Brain microvascular endothelial cell (primary cell): ENCODE measurements around the gene TRIM32.

Experiments used
- DNase-seq: peaks from one replicate; pipeline ENCODE4 v3.0.0-alpha.2; 2020
- H3K27ac ChIP-seq: fragments of 250-450 bp; sonication (Bioruptor Pico); 2 replicates; pipeline ENCODE4 v1.5.1; 2020; ENCODE audit warnings: mild to moderate bottlenecking, moderate library complexity
- H3K27me3 ChIP-seq: fragments of 250-450 bp; sonication (Bioruptor Pico); replicated peaks from 2 replicates; pipeline ENCODE4 v1.5.1; 2020; ENCODE audit warnings: mild to moderate bottlenecking
- H3K36me3 ChIP-seq: fragments of 250-450 bp; sonication (Bioruptor Pico); replicated peaks from 2 replicates; pipeline ENCODE4 v1.5.1; 2020; ENCODE audit warnings: mild to moderate bottlenecking
- H3K4me3 ChIP-seq: 2 replicates; pipeline ENCODE4 v1.5.1; 2011; ENCODE audit warnings: low read depth, mild to moderate bottlenecking, control low read depth, low read length, moderate library complexity
- in situ Hi-C: cut with HindIII; loops from 2 replicates; pipeline ENCODE4 v1.10.0; 2017; ENCODE audit warnings: low sequenced_read_pairs, low pct_ligation_motif_present
- TF ChIP-seq, protein P1 (sequence below): IDR thresholded peaks from 2 replicates; pipeline ENCODE4 v1.5.1; 2011; ENCODE audit warnings: low read depth, mild to moderate bottlenecking, moderate library complexity, low read length, control low read depth, inconsistent platforms; ENCODE audit errors: missing control alignments

TRIM32 gene

DNA sequence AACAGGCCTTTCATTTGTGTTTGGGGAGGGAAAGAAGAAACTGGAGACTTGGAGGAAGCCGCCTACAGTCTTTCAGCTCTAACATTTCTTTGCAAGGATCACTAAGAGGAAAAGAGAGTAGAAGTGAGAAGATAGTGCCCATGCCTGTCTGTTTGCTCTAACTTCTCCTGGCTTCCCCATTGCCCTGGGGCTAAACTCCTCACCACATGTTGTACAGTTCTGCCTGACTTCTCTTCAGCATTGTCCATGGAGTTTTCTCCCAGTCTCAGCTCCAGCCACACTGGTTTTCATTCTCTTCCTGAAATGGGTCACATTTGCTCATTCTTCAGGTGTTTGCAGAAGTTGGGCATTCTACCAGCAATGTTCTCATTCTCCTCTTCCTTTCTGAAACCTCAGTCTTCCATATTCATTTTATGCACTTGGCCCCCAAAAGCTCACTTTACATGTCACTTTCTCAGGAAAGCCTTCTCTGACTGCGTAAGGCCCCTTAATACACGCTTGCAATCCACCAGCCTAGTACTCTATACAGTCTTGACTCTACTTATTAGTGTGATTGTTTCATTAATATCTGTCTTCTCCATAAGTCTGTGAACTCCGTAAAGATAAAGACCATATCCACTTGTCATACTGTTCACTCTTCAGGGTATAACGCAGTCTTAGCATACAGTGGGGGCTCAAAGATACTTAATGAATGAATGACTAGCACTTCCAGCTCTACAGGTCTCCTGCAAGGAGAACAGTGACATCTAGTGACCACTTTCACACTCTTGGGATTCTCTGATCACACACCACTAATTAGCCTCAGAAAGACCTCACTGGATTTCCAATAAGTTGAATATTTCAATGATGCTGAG, 40.2 kb upstream of the TRIM32 start:
- Histone ChIP-seq H3K27ac (no peak overlapping the region), H3K36me3 (no peaks in the 10 kb centered on the region), H3K4me3 (no peak overlapping the region), H3K27me3 (no peaks in the 10 kb centered on the region)
- in situ Hi-C loops: no loop called here
- DNase-seq: peak; percentile 42
- TF ChIP-seq, protein P1, sequence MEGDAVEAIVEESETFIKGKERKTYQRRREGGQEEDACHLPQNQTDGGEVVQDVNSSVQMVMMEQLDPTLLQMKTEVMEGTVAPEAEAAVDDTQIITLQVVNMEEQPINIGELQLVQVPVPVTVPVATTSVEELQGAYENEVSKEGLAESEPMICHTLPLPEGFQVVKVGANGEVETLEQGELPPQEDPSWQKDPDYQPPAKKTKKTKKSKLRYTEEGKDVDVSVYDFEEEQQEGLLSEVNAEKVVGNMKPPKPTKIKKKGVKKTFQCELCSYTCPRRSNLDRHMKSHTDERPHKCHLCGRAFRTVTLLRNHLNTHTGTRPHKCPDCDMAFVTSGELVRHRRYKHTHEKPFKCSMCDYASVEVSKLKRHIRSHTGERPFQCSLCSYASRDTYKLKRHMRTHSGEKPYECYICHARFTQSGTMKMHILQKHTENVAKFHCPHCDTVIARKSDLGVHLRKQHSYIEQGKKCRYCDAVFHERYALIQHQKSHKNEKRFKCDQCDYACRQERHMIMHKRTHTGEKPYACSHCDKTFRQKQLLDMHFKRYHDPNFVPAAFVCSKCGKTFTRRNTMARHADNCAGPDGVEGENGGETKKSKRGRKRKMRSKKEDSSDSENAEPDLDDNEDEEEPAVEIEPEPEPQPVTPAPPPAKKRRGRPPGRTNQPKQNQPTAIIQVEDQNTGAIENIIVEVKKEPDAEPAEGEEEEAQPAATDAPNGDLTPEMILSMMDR: peak; percentile 71

DNA sequence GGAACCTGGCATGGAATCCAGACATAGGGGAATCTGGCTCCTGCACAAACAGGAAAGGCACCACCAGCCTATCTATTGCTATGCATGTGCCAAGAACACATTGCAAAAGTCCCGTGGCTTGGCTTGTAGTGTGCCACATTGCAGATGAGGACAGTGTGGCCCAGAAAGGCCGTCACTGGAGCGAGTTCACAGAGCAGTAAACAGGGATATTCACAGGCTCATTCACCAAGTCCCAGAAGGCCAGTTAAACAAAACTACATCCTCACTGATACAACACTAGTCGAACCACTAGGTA, 39.6 kb upstream of the TRIM32 start:
- DNase-seq: no peak
- Histone ChIP-seq H3K4me3 (no peak overlapping the region), H3K27me3 (no peaks in the 10 kb centered on the region)

DNA sequence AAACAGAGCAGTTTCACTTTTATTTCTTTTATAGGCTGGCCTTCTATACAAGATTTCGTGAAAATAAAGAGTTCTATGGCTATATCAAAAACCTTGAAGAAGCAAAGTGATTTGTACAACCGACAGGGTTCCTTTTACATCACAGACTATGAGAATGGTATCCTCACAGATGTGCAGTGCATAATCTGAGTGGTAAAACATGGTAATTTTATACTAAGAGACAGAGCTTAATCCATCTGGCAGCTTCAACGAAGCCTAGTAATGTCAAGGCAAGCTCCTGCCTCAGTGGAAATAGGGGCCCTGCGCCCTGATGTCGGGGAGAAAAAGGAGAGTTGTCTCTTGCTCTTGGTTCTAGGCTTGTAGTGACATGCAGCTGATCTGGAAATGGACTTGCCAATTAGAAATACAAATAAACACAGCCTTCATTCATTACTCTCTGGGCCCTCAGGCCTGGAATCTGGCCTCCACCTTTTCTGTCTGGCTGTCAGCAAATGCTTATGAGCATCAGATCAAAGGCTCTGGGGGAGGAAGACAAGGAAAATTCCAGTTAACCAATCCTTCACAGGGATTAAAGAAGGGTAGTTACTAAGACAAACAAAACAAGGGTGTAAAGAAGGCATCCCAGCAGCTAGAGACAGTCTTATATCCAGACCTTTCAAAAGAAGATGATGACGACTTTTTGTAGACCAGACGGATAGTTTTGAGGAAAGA, 33.6 kb upstream of the TRIM32 start:
- TF ChIP-seq, protein P1: no peak
- in situ Hi-C loops: no loop called here
- DNase-seq: no peak
- H3K4me3 ChIP-seq: no peak overlapping the region
- no peak overlapping the region for H3K27ac ChIP-seq
- H3K27me3 ChIP-seq: no peaks in the 10 kb centered on the region
- H3K36me3 ChIP-seq: no peaks in the 10 kb centered on the region

More for the DNA sequence above, 39.6 kb upstream of the TRIM32 start:
- no peak overlapping the region for H3K27ac ChIP-seq
- in situ Hi-C loops: no loop called here
- TF ChIP-seq, protein P1: no peak
- no peaks in the 10 kb centered on the region for H3K36me3 ChIP-seq

DNA sequence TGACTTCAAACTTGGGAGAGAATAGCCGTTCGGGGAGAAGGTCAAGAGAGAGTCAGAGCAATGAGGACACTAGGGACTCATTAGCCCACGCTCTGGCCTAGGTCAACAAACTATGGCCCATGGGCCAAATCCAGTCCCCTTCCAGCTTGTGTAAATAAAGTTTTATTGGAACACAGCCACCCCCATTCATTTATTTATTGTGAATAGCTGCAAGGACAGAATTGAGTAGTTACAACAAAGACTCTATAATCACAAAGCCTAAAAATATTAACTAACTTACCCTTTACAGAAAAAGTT, 33.1 kb upstream of the TRIM32 start:
- no peak overlapping the region for H3K4me3 ChIP-seq
- TF ChIP-seq, protein P1: no peak
- H3K27me3 ChIP-seq: no peaks in the 10 kb centered on the region
- in situ Hi-C loops: no loop called here
- no peak overlapping the region for H3K27ac ChIP-seq
- H3K36me3 ChIP-seq: no peaks in the 10 kb centered on the region
- no peak for DNase-seq

DNA sequence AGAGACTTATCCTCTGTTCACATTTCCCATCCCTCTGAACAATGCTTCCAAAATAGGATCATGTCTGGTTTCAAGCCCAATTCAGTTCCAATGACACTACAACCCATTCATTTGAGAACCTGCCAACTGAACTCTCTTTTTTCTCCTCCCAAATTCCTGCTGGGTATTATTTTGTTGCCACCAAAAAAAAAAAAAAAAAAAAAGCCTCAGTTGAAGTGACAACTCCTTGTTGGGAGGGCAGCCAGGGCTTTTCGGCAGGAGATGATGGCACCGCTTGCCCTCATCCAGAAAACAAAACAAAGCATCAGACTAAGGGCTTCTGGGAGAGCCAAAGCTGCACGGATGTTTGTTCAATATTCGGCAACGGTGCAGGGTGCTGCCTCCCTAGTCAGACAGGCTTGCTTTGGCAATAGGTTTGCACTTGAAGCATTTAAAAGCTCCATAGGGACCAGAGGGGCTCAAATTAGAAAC, 30.6 kb upstream of the TRIM32 start:
- DNase-seq: no peak
- in situ Hi-C loops: no loop called here

More for the DNA sequence above, 30.6 kb upstream of the TRIM32 start:
- no peak overlapping the region for H3K4me3 ChIP-seq
- H3K27me3 ChIP-seq: no peaks in the 10 kb centered on the region
- TF ChIP-seq, protein P1: no peak
- H3K36me3 ChIP-seq: no peaks in the 10 kb centered on the region
- H3K27ac ChIP-seq: no peak overlapping the region
